ENCODE data around the gene IFT122.

DNA sequence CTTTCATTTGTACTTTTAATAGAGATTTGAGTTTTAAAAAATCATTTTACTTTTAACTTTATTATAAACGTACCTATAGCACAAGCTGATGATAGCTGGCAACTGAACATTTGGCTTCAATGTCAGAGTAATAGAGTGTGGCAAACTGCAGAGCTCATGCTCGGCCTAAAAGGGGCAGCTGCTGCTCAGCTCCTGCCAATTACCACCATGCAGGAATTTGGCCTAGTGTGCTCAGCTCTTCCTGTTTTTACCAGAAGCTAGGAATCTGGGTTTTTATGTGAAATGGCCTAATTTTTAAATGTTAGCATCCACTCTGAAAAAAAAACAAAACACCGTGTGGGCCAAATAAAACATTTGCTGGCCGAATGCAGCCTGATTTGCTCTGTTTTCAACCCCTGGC, 1.8 kb downstream of the IFT122 start:
- TF ChIP-seq, protein P1, sequence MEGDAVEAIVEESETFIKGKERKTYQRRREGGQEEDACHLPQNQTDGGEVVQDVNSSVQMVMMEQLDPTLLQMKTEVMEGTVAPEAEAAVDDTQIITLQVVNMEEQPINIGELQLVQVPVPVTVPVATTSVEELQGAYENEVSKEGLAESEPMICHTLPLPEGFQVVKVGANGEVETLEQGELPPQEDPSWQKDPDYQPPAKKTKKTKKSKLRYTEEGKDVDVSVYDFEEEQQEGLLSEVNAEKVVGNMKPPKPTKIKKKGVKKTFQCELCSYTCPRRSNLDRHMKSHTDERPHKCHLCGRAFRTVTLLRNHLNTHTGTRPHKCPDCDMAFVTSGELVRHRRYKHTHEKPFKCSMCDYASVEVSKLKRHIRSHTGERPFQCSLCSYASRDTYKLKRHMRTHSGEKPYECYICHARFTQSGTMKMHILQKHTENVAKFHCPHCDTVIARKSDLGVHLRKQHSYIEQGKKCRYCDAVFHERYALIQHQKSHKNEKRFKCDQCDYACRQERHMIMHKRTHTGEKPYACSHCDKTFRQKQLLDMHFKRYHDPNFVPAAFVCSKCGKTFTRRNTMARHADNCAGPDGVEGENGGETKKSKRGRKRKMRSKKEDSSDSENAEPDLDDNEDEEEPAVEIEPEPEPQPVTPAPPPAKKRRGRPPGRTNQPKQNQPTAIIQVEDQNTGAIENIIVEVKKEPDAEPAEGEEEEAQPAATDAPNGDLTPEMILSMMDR (IDR thresholded peaks at IDR 0.05) = peak in 1 of 4 donors; percentile 6
- no peak for TF ChIP-seq POLR2A (IDR thresholded peaks at IDR 0.05)

All from right lobe of liver (tissue), 4 donors.